ENCODE data around the gene PDE11A.

The PDE11A gene

GRCh38 chr2:177587371-177587770 lies 485.2 kb downstream of the PDE11A start:
- no peak for DNase-seq

- DNase-seq: no peak
Observed at GRCh38 chr2:177586154-177586553, 486.4 kb downstream of the PDE11A start.

- DNase-seq: no peak
Observed at GRCh38 chr2:177585234-177585863, 487.2 kb downstream of the PDE11A start.

- no peak for DNase-seq
Observed at GRCh38 chr2:177584030-177584692, 488.4 kb downstream of the PDE11A start.

GRCh38 chr2:177582000-177582399 lies 490.6 kb downstream of the PDE11A start:
- DNase-seq: no peak

GRCh38 chr2:177579486-177580036 lies 493.0 kb downstream of the PDE11A start:
- no peak for DNase-seq

- DNase-seq: no peak
Observed at GRCh38 chr2:177578454-177578853, 494.1 kb downstream of the PDE11A start.

- DNase-seq: no peak
Observed at GRCh38 chr2:177577075-177577474, 495.5 kb downstream of the PDE11A start.

- DNase-seq: no peak
Observed at GRCh38 chr2:177575358-177575757, 497.2 kb downstream of the PDE11A start.

- DNase-seq: no peak
Observed at GRCh38 chr2:177574356-177574755, 498.2 kb downstream of the PDE11A start.

Data from MV-4-11 (cell line).